ENCODE data around the gene ARFGAP3. TPM values are rescaled to one million over a fixed set of nuclear protein-coding genes. Genes with fewer than 3 reads are reported as not detected.
A peak's percentile ranks its signal among the peaks of the same experiment; 100 is the strongest.

The ARFGAP3 gene
- total and polyA plus RNA-seq, 3 experiments from 2014 or later, result 32.2 to 50.0 (median 33.0) TPM

GRCh38 chr22:42836026-42836425 is 21.0 kb downstream of the ARFGAP3 start:
- Histone ChIP-seq H3K4me1 (ENCODE audit: insufficient read depth, low read length) (no peaks in the 10 kb centered on the region), H3K27ac (ENCODE audit: low read depth, low read length) (no peak overlapping the region), H3K9me3 (ENCODE audit: low read length) (no peaks in the 10 kb centered on the region), H3K27me3 (ENCODE audit: insufficient read depth, low read length, poor library complexity, severe bottlenecking) (no peaks in the 10 kb centered on the region), H3K36me3 (ENCODE audit: insufficient read depth, low read length) (peaks cover 15% of the 10 kb centered on the region), H3K4me3 (ENCODE audit: low read length) (no peak overlapping the region)
- no peak overlapping the region for H3K27ac Mint-ChIP-seq
- ChIA-PET POLR2A (interaction anchor here (0.6 to 0.7 kb wide), 2 partner anchors 10 to 1019 kb away, joined by 4 to 12 read pairs; no protein-coding TSS in a partner anchor), CTCF (interaction anchor here (1.1 kb wide), 1 partner anchor 98 kb away, joined by 3 read pairs; no protein-coding TSS in a partner anchor)
- no peaks in the 10 kb centered on the region for H3K27me3 Mint-ChIP-seq
- H3K4me3 Mint-ChIP-seq, result no peak overlapping the region
- DNase-seq, result no peak
- no peaks in the 10 kb centered on the region for H3K9me3 Mint-ChIP-seq
- H3K36me3 Mint-ChIP-seq, result peaks cover 11 to 68% (median 14%) of the 10 kb centered on the region in 3 donors
- H3K4me1 Mint-ChIP-seq, result peaks cover 6 to 11% (median 7%) of the 10 kb centered on the region in 3 donors

- Mint-ChIP-seq H3K27me3 (no peaks in the 10 kb centered on the region), H3K9me3 (no peaks in the 10 kb centered on the region), H3K4me1 (peaks cover 10 to 11% (median 10%) of the 10 kb centered on the region in 3 donors), H3K4me3 (no peak overlapping the region), H3K36me3 (peaks cover 11 to 68% (median 19%) of the 10 kb centered on the region in 3 donors), H3K27ac (peak overlapping the region in 1 of 8 donors; percentile 50)
- Histone ChIP-seq H3K27ac (ENCODE audit: low read depth, low read length) (no peak overlapping the region), H3K27me3 (ENCODE audit: insufficient read depth, low read length, poor library complexity, severe bottlenecking) (no peaks in the 10 kb centered on the region), H3K9me3 (ENCODE audit: low read length) (no peaks in the 10 kb centered on the region), H3K4me1 (ENCODE audit: insufficient read depth, low read length) (peaks cover under 1% of the 10 kb centered on the region), H3K36me3 (ENCODE audit: insufficient read depth, low read length) (peaks cover 19% of the 10 kb centered on the region), H3K4me3 (ENCODE audit: low read length) (no peak overlapping the region)
- DNase-seq, result no peak
- ChIA-PET CTCF (no interaction called here), POLR2A (interaction anchor here (0.6 to 1.1 kb wide), 2 partner anchors 10 to 12 kb away, joined by 3 to 4 read pairs; no protein-coding TSS in a partner anchor)
Measured at GRCh38 chr22:42834177-42834949, 22.7 kb downstream of the ARFGAP3 start.

GRCh38 chr22:42833104-42833503 is 24.0 kb downstream of the ARFGAP3 start:
- Histone ChIP-seq H3K27ac (ENCODE audit: low read depth, low read length) (no peak overlapping the region), H3K9me3 (ENCODE audit: low read length) (no peaks in the 10 kb centered on the region), H3K4me3 (ENCODE audit: low read length) (no peak overlapping the region), H3K36me3 (ENCODE audit: insufficient read depth, low read length) (peaks cover 19% of the 10 kb centered on the region), H3K27me3 (ENCODE audit: insufficient read depth, low read length, poor library complexity, severe bottlenecking) (no peaks in the 10 kb centered on the region), H3K4me1 (ENCODE audit: insufficient read depth, low read length) (peaks cover 9% of the 10 kb centered on the region)
- no peaks in the 10 kb centered on the region for H3K27me3 Mint-ChIP-seq
- no peak for DNase-seq
- H3K9me3 Mint-ChIP-seq, result no peaks in the 10 kb centered on the region
- ChIA-PET POLR2A (interaction anchor here (1.1 kb wide), 1 partner anchor 9 kb away, joined by 4 read pairs; no protein-coding TSS in a partner anchor), CTCF (no interaction called here)
- peaks cover 11 to 72% (median 19%) of the 10 kb centered on the region in 3 donors for H3K36me3 Mint-ChIP-seq
- peaks cover 20 to 22% (median 21%) of the 10 kb centered on the region in 3 donors for H3K4me1 Mint-ChIP-seq
- H3K27ac Mint-ChIP-seq, result no peak overlapping the region
- H3K4me3 Mint-ChIP-seq, result no peak overlapping the region

GRCh38 chr22:42831712-42832111 is 25.4 kb downstream of the ARFGAP3 start:
- no peaks in the 10 kb centered on the region for H3K27me3 Mint-ChIP-seq
- no peaks in the 10 kb centered on the region for H3K9me3 Mint-ChIP-seq
- H3K36me3 ChIP-seq (ENCODE audit: insufficient read depth, low read length), result peaks cover 19% of the 10 kb centered on the region
- CTCF ChIA-PET, result no interaction called here
- no peak overlapping the region for H3K27ac ChIP-seq (ENCODE audit: low read depth, low read length)
- no peaks in the 10 kb centered on the region for H3K9me3 ChIP-seq (ENCODE audit: low read length)
- no peak overlapping the region for H3K4me3 ChIP-seq (ENCODE audit: low read length)
- no peaks in the 10 kb centered on the region for H3K27me3 ChIP-seq (ENCODE audit: insufficient read depth, low read length, poor library complexity, severe bottlenecking)
- H3K27ac Mint-ChIP-seq, result no peak overlapping the region
- peaks cover 9% of the 10 kb centered on the region for H3K4me1 ChIP-seq (ENCODE audit: insufficient read depth, low read length)
- POLR2A ChIA-PET, result no interaction called here
- DNase-seq, result no peak
- H3K4me3 Mint-ChIP-seq, result no peak overlapping the region
- peaks cover 21 to 22% (median 21%) of the 10 kb centered on the region in 3 donors for H3K4me1 Mint-ChIP-seq
- H3K36me3 Mint-ChIP-seq, result peaks cover 11 to 74% (median 19%) of the 10 kb centered on the region in 3 donors

- no peak overlapping the region for H3K4me3 ChIP-seq (ENCODE audit: low read length)
- no peaks in the 10 kb centered on the region for H3K27me3 ChIP-seq (ENCODE audit: insufficient read depth, low read length, poor library complexity, severe bottlenecking)
- ChIA-PET POLR2A (no interaction called here), CTCF (no interaction called here)
- Mint-ChIP-seq H3K27me3 (no peaks in the 10 kb centered on the region), H3K36me3 (peaks cover 11 to 72% (median 18%) of the 10 kb centered on the region in 3 donors), H3K4me3 (peak overlapping the region in 1 of 7 donors; percentile 33), H3K9me3 (no peaks in the 10 kb centered on the region), H3K27ac (no peak overlapping the region), H3K4me1 (peaks cover 21 to 22% (median 21%) of the 10 kb centered on the region in 3 donors)
- no peaks in the 10 kb centered on the region for H3K9me3 ChIP-seq (ENCODE audit: low read length)
- no peak overlapping the region for H3K27ac ChIP-seq (ENCODE audit: low read depth, low read length)
- DNase-seq, result no peak
- peaks cover 19% of the 10 kb centered on the region for H3K36me3 ChIP-seq (ENCODE audit: insufficient read depth, low read length)
- H3K4me1 ChIP-seq (ENCODE audit: insufficient read depth, low read length), result peaks cover 9% of the 10 kb centered on the region
Measured at GRCh38 chr22:42830161-42830560, 26.9 kb downstream of the ARFGAP3 start.

- Histone ChIP-seq H3K9me3 (ENCODE audit: low read length) (no peaks in the 10 kb centered on the region), H3K27ac (ENCODE audit: low read depth, low read length) (no peak overlapping the region), H3K4me3 (ENCODE audit: low read length) (no peak overlapping the region), H3K4me1 (ENCODE audit: insufficient read depth, low read length) (peaks cover 9% of the 10 kb centered on the region), H3K36me3 (ENCODE audit: insufficient read depth, low read length) (peaks cover 12% of the 10 kb centered on the region), H3K27me3 (ENCODE audit: insufficient read depth, low read length, poor library complexity, severe bottlenecking) (no peaks in the 10 kb centered on the region)
- no peaks in the 10 kb centered on the region for H3K9me3 Mint-ChIP-seq
- peaks cover 21 to 22% (median 21%) of the 10 kb centered on the region in 3 donors for H3K4me1 Mint-ChIP-seq
- CTCF ChIA-PET, result no interaction called here
- H3K4me3 Mint-ChIP-seq, result peak overlapping the region in 4 of 7 donors; percentile 27 to 58 (median 46)
- H3K36me3 Mint-ChIP-seq, result peaks cover 8 to 68% (median 18%) of the 10 kb centered on the region in 3 donors
- POLR2A ChIA-PET, result no interaction called here
- peak overlapping the region in 4 of 8 donors; percentile 57 to 91 (median 80) for H3K27ac Mint-ChIP-seq
- H3K27me3 Mint-ChIP-seq, result no peaks in the 10 kb centered on the region
- DNase-seq, result no peak
Measured at GRCh38 chr22:42829302-42829701, 27.8 kb downstream of the ARFGAP3 start.

GRCh38 chr22:42825796-42826195 is 31.3 kb downstream of the ARFGAP3 start:
- H3K27me3 ChIP-seq (ENCODE audit: insufficient read depth, low read length, poor library complexity, severe bottlenecking), result no peaks in the 10 kb centered on the region
- Mint-ChIP-seq H3K36me3 (peaks cover 16 to 59% (median 27%) of the 10 kb centered on the region in 3 donors), H3K27me3 (no peaks in the 10 kb centered on the region), H3K27ac (no peak overlapping the region), H3K4me3 (no peak overlapping the region), H3K4me1 (peaks cover 21 to 22% (median 21%) of the 10 kb centered on the region in 3 donors), H3K9me3 (no peaks in the 10 kb centered on the region)
- no peak for DNase-seq
- H3K4me1 ChIP-seq (ENCODE audit: insufficient read depth, low read length), result peaks cover 9% of the 10 kb centered on the region
- ChIA-PET POLR2A (no interaction called here), CTCF (no interaction called here)
- H3K4me3 ChIP-seq (ENCODE audit: low read length), result no peak overlapping the region
- H3K9me3 ChIP-seq (ENCODE audit: low read length), result no peaks in the 10 kb centered on the region
- peaks cover 10% of the 10 kb centered on the region for H3K36me3 ChIP-seq (ENCODE audit: insufficient read depth, low read length)
- no peak overlapping the region for H3K27ac ChIP-seq (ENCODE audit: low read depth, low read length)

GRCh38 chr22:42821386-42821785 is 35.7 kb downstream of the ARFGAP3 start:
- no peak overlapping the region for H3K27ac Mint-ChIP-seq
- no peak for DNase-seq
- Histone ChIP-seq H3K4me3 (ENCODE audit: low read length) (no peak overlapping the region), H3K9me3 (ENCODE audit: low read length) (no peaks in the 10 kb centered on the region), H3K4me1 (ENCODE audit: insufficient read depth, low read length) (no peaks in the 10 kb centered on the region), H3K27ac (ENCODE audit: low read depth, low read length) (no peak overlapping the region), H3K36me3 (ENCODE audit: insufficient read depth, low read length) (peaks cover 4% of the 10 kb centered on the region), H3K27me3 (ENCODE audit: insufficient read depth, low read length, poor library complexity, severe bottlenecking) (no peaks in the 10 kb centered on the region)
- H3K4me3 Mint-ChIP-seq, result no peak overlapping the region
- peaks cover 16 to 60% (median 27%) of the 10 kb centered on the region in 3 donors for H3K36me3 Mint-ChIP-seq
- peaks cover 0 to 6% (median 1%) of the 10 kb centered on the region in 3 donors for H3K4me1 Mint-ChIP-seq
- H3K9me3 Mint-ChIP-seq, result no peaks in the 10 kb centered on the region
- ChIA-PET CTCF (no interaction called here), POLR2A (no interaction called here)
- no peaks in the 10 kb centered on the region for H3K27me3 Mint-ChIP-seq
